GM23338 (cell line): ENCODE data around the gene FIP1L1. TPM values are rescaled to one million over a fixed set of nuclear protein-coding genes. Genes with fewer than 3 reads are reported as not detected.

ENCODE experiments used
- ATAC-seq: fragments of 200-7000 bp; cut with Tn5 transposase; 3 replicates; pipeline ENCODE4 v1.9.1; 2020
- DNase-seq: peaks from one replicate; pipeline ENCODE4 v3.0.0-alpha.2; 2015; ENCODE audit warnings: low spot score
- H2AFZ ChIP-seq: fragments of 200-600 bp; sonication (generic); 2 replicates; pipeline ENCODE4 v1.8.0; 2016; ENCODE audit warnings: antibody characterized with exemption, mild to moderate bottlenecking, moderate library complexity
- H3F3A ChIP-seq: fragments of 200-600 bp; sonication (generic); replicated peaks from 2 replicates; pipeline ENCODE4 v1.8.0; 2017; ENCODE audit warnings: antibody characterized with exemption, mixed run types, low read depth
- H3K27ac ChIP-seq: fragments of 200-600 bp; sonication (generic); 2 replicates; pipeline ENCODE4 v1.6.1; 2016; ENCODE audit warnings: low read depth
- H3K27me3 ChIP-seq: fragments of 200-600 bp; sonication (generic); 2 replicates; pipeline ENCODE4 v1.8.0; 2016; ENCODE audit warnings: mild to moderate bottlenecking, mixed run types, moderate library complexity; ENCODE audit not compliant: insufficient read depth
- H3K36me3 ChIP-seq: fragments of 200-600 bp; sonication (generic); 2 replicates; pipeline ENCODE4 v1.8.0; 2016; ENCODE audit warnings: mild to moderate bottlenecking; ENCODE audit not compliant: insufficient read depth
- H3K4me1 ChIP-seq: fragments of 200-600 bp; sonication (generic); 2 replicates; pipeline ENCODE4 v1.8.0; 2016; ENCODE audit warnings: mild to moderate bottlenecking, moderate library complexity; ENCODE audit not compliant: insufficient read depth
- H3K4me2 ChIP-seq: fragments of 200-600 bp; sonication (generic); 2 replicates; pipeline ENCODE4 v1.7.1; 2017; ENCODE audit warnings: mixed run types
- H3K4me3 ChIP-seq: fragments of 200-600 bp; sonication (generic); 2 replicates; pipeline ENCODE4 v1.6.1; 2016; ENCODE audit warnings: mixed run types
- H3K79me2 ChIP-seq: fragments of 200-600 bp; sonication (generic); replicated peaks from 2 replicates; pipeline ENCODE4 v1.8.0; 2017; ENCODE audit warnings: mild to moderate bottlenecking; ENCODE audit not compliant: insufficient read depth
- H3K9me2 ChIP-seq: fragments of 200-600 bp; sonication (generic); 2 replicates; pipeline ENCODE4 v1.8.0; 2017; ENCODE audit not compliant: insufficient read depth
- H4K20me1 ChIP-seq: fragments of 200-600 bp; sonication (generic); replicated peaks from 2 replicates; pipeline ENCODE4 v1.8.0; 2017; ENCODE audit warnings: mild to moderate bottlenecking; ENCODE audit not compliant: insufficient read depth
- H3K27ac Mint-ChIP-seq: 2 replicates; pipeline ENCODE4 v1.8.0; 2020; ENCODE audit warnings: inconsistent platforms, mild to moderate bottlenecking, moderate library complexity, mixed read lengths
- H3K27me3 Mint-ChIP-seq: 3 replicates; pipeline ENCODE4 v1.8.0; 2022; ENCODE audit warnings: low read depth, mild to moderate bottlenecking, moderate library complexity, mixed read lengths, inconsistent platforms; ENCODE audit not compliant: insufficient read depth, poor library complexity
- H3K36me3 Mint-ChIP-seq: 3 replicates; pipeline ENCODE4 v1.8.0; 2021; ENCODE audit warnings: low read depth, mild to moderate bottlenecking, inconsistent platforms, moderate library complexity, mixed read lengths
- H3K4me1 Mint-ChIP-seq: 3 replicates; pipeline ENCODE4 v1.8.0; 2020; ENCODE audit warnings: mild to moderate bottlenecking, inconsistent platforms, mixed read lengths
- H3K4me3 Mint-ChIP-seq: 3 replicates; pipeline ENCODE4 v1.8.0; 2021; ENCODE audit warnings: moderate library complexity, mild to moderate bottlenecking, inconsistent platforms, mixed read lengths
- H3K9me3 Mint-ChIP-seq: 3 replicates; pipeline ENCODE4 v1.8.0; 2020; ENCODE audit warnings: moderate library complexity, mild to moderate bottlenecking, inconsistent platforms, mixed read lengths
- CREB1 ChIP-seq: fragments of 250-450 bp; sonication (Bioruptor Pico); IDR thresholded peaks from 2 replicates; pipeline ENCODE4 v1.5.0; 2020; ENCODE audit warnings: low read depth, mild to moderate bottlenecking, moderate library complexity
- CTCF ChIP-seq, 2 experiments: fragments of 200-600 bp in 1 of 2; sonication (generic) in 1 of 2; conservative IDR thresholded peaks; 2 replicates each; pipeline versions ENCODE4 v1.5.1 to v1.6.1; 2016 to 2017; ENCODE audit warnings: antibody characterized with exemption in 2 of 2, low read depth in 2 of 2, mild to moderate bottlenecking in 2 of 2, moderate library complexity in 1 of 2
- ETS1 ChIP-seq: IDR thresholded peaks from 2 replicates; pipeline ENCODE4 v1.6.1; 2016; ENCODE audit warnings: antibody characterized with exemption
- EZH2 ChIP-seq: fragments of 200-600 bp; sonication (generic); IDR thresholded peaks from one replicate; pipeline ENCODE4 v1.8.0; 2017; ENCODE audit warnings: antibody characterized with exemption, mild to moderate bottlenecking, low read depth; ENCODE audit not compliant: unreplicated experiment
- EZH2phosphoT487 ChIP-seq: fragments of 200-600 bp; sonication (generic); IDR thresholded peaks from one replicate; pipeline ENCODE4 v1.8.1; 2018; ENCODE audit warnings: antibody characterized with exemption; ENCODE audit not compliant: unreplicated experiment
- JUNB ChIP-seq: IDR thresholded peaks from one replicate; pipeline ENCODE4 v1.6.1; 2016; ENCODE audit warnings: antibody characterized with exemption; ENCODE audit not compliant: unreplicated experiment
- NANOG ChIP-seq: IDR thresholded peaks from 2 replicates; pipeline ENCODE4 v1.6.1; 2016; ENCODE audit warnings: antibody characterized with exemption, borderline replicate concordance
- POLR2AphosphoS5 ChIP-seq: IDR thresholded peaks from 2 replicates; pipeline ENCODE4 v1.6.1; 2016; ENCODE audit warnings: antibody characterized with exemption, low read depth
- REST ChIP-seq: IDR thresholded peaks from one replicate; pipeline ENCODE4 v1.6.1; 2018; ENCODE audit warnings: antibody characterized with exemption; ENCODE audit not compliant: unreplicated experiment
- STAT1 ChIP-seq: IDR thresholded peaks from one replicate; pipeline ENCODE4 v1.6.1; 2016; ENCODE audit warnings: antibody characterized with exemption; ENCODE audit not compliant: unreplicated experiment
- ZNF114 ChIP-seq: fragments of 250-450 bp; sonication (Bioruptor Pico); IDR thresholded peaks from 2 replicates; pipeline ENCODE4 v1.5.0; 2020; ENCODE audit warnings: mild to moderate bottlenecking, moderate library complexity
- ZNF331 ChIP-seq: fragments of 250-450 bp; sonication (Bioruptor Pico); IDR thresholded peaks from 2 replicates; pipeline ENCODE4 v1.5.0; 2020; ENCODE audit warnings: low read depth, mild to moderate bottlenecking, moderate library complexity
- ZNF462 ChIP-seq: fragments of 250-450 bp; sonication (Bioruptor Pico); IDR thresholded peaks from 2 replicates; pipeline ENCODE4 v1.5.0; 2020; ENCODE audit warnings: mild to moderate bottlenecking, moderate library complexity
- polyA plus RNA-seq: library from polyadenylated mRNA; unstranded; fragments of >200 nt; fragmentation: Nextera tagmentation; extraction: Ambion mirVana; gene quantifications from 2 replicates; pipeline ENCODE4 v1.2.1, GENCODE V29; 2016
- total RNA-seq: library from RNA; depleted of rRNA; stranded (reverse); fragments of >200 nt; shearing (Covaris generic); gene quantifications from 2 replicates; pipeline ENCODE4 v1.2.3, GENCODE V29; 2014

FIP1L1 gene
- total and polyA plus RNA-seq, 2 experiments from 2014 or later = 43.3 to 54.0 TPM

- Histone ChIP-seq H3K4me1 (peaks cover 4% of the 10 kb centered on the region; the same call in 1 of the 2 replicates), H4K20me1 (peaks cover 17% of the 10 kb centered on the region; the same call in 1 of the 2 replicates), H3K27ac (no peak overlapping the region), H3K36me3 (peaks cover 20% of the 10 kb centered on the region), H3K4me2 (no peak overlapping the region), H3K27me3 (no peaks in the 10 kb centered on the region), H3F3A (no peaks in the 10 kb centered on the region), H3K9me2 (no peaks in the 10 kb centered on the region), H2AFZ (no peak overlapping the region), H3K79me2 (peaks cover 58% of the 10 kb centered on the region), H3K4me3 (no peak overlapping the region)
- Mint-ChIP-seq H3K9me3 (no peaks in the 10 kb centered on the region), H3K4me3 (no peak overlapping the region), H3K27ac (no peak overlapping the region), H3K36me3 (peaks cover 28% of the 10 kb centered on the region), H3K27me3 (peaks cover 9% of the 10 kb centered on the region), H3K4me1 (peaks cover 12% of the 10 kb centered on the region)
- no peak for TF ChIP-seq CREB1
- TF ChIP-seq EZH2phosphoT487 = no peak
- no peak for TF ChIP-seq EZH2
- no peak for TF ChIP-seq ZNF331 (CRISPR knock-in tag)
- no peak for TF ChIP-seq NANOG
- no peak for TF ChIP-seq ETS1
- no peak for TF ChIP-seq CTCF (conservative IDR thresholded peaks at IDR 0.05; ENCODE audit: low read depth in 2 of 2)
- no peak for TF ChIP-seq ZNF462 (CRISPR knock-in tag)
- no peak for TF ChIP-seq POLR2AphosphoS5
- TF ChIP-seq ZNF114 (CRISPR knock-in tag) = no peak
- TF ChIP-seq REST = no peak
- no peak for TF ChIP-seq STAT1
- TF ChIP-seq JUNB = no peak
- DNase-seq (no peak), ATAC-seq (no peak)
Observed at GRCh38 chr4:53380221-53380620, 2.8 kb downstream of the FIP1L1 start.
